ENCODE results near the gene ATP2A1.

DNA sequence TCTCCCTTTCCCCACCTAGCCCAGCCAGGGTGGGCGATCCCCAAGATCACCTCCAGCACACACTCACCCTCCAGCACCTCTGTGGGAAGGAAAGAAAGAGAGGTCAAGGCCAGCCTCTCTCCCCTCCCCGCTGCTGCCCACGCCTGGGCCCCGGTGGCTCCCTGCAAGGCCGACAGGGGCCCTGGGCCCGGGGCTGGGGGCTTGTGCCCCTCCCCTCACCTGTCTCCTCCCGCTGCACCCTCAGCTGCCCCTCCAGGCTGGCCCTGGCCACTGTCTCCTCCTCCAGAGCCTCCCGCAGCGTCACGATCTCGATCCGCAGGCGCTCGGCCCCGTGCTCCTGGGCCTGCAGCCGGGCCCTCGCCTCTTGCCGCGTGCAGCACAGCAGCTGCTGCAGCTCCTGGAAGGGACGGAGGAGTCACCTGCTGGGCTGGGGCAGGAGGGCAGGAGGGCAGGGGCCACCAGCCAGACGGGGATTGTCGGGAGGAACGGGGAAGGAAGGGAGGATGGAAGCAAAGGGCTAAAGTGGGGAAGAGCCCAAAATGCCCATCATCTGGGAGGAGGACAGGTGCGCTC, 27.6 kb downstream of the ATP2A1 start:
- TF ChIP-seq HNRNPK (IDR thresholded peaks at IDR 0.05; ENCODE audit: low read depth, low read length, poor library complexity, severe bottlenecking), result no peak
- TF ChIP-seq, protein P1, sequence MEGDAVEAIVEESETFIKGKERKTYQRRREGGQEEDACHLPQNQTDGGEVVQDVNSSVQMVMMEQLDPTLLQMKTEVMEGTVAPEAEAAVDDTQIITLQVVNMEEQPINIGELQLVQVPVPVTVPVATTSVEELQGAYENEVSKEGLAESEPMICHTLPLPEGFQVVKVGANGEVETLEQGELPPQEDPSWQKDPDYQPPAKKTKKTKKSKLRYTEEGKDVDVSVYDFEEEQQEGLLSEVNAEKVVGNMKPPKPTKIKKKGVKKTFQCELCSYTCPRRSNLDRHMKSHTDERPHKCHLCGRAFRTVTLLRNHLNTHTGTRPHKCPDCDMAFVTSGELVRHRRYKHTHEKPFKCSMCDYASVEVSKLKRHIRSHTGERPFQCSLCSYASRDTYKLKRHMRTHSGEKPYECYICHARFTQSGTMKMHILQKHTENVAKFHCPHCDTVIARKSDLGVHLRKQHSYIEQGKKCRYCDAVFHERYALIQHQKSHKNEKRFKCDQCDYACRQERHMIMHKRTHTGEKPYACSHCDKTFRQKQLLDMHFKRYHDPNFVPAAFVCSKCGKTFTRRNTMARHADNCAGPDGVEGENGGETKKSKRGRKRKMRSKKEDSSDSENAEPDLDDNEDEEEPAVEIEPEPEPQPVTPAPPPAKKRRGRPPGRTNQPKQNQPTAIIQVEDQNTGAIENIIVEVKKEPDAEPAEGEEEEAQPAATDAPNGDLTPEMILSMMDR (CRISPR knock-in tag; IDR thresholded peaks at IDR 0.05), result no peak

Measured in HepG2 (cell line).